Erythroblast (primary cell): Measurements from ENCODE around the gene THADA.

Source experiments
- DNase-seq, 2 experiments: peaks; one replicate each; lab custom pipeline; 2025; lab: John Stamatoyannopoulos, UW
- GATA1 ChIP-seq: IDR thresholded peaks from 2 replicates; pipeline ENCODE4 v1.6.1; 2011; ENCODE audit warnings: low read depth, mild to moderate bottlenecking, control low read depth, low read length, moderate library complexity
- POLR2A ChIP-seq: IDR thresholded peaks from 2 replicates; pipeline ENCODE4 v1.6.1; 2011; ENCODE audit warnings: mild to moderate bottlenecking, low read length

THADA gene

GRCh38 chr2:43269074-43269572, 326.7 kb downstream of the THADA start:
- DNase-seq, result peak; percentile 55 to 69
- TF ChIP-seq POLR2A (no peak), GATA1 (no peak)

GRCh38 chr2:43268066-43268953, 327.5 kb downstream of the THADA start:
- TF ChIP-seq POLR2A, result no peak
- TF ChIP-seq GATA1, result no peak
- no peak for DNase-seq

- TF ChIP-seq POLR2A, result no peak
- no peak for TF ChIP-seq GATA1
- DNase-seq, result peak; percentile 19 to 30
Measured at GRCh38 chr2:43267381-43267780, 328.5 kb downstream of the THADA start.

- DNase-seq, result no peak
- TF ChIP-seq GATA1 (no peak), POLR2A (no peak)
Measured at GRCh38 chr2:43266711-43267111, 329.1 kb downstream of the THADA start.

GRCh38 chr2:43265421-43265820, 330.4 kb downstream of the THADA start:
- no peak for DNase-seq
- no peak for TF ChIP-seq GATA1
- no peak for TF ChIP-seq POLR2A

- TF ChIP-seq POLR2A, result no peak
- no peak for TF ChIP-seq GATA1
- no peak for DNase-seq
Measured at GRCh38 chr2:43265001-43265400, 330.8 kb downstream of the THADA start.

GRCh38 chr2:43262951-43263350, 332.9 kb downstream of the THADA start:
- TF ChIP-seq POLR2A, result no peak
- no peak for TF ChIP-seq GATA1
- DNase-seq, result no peak

- DNase-seq, result no peak
- TF ChIP-seq POLR2A (no peak), GATA1 (no peak)
Measured at GRCh38 chr2:43262239-43262638, 333.6 kb downstream of the THADA start.

- no peak for TF ChIP-seq POLR2A
- TF ChIP-seq GATA1, result no peak
- DNase-seq, result no peak
Measured at GRCh38 chr2:43259512-43259911, 336.3 kb downstream of the THADA start.

GRCh38 chr2:43258547-43259156, 337.2 kb downstream of the THADA start:
- no peak for DNase-seq
- TF ChIP-seq GATA1 (no peak), POLR2A (no peak)

- no peak for TF ChIP-seq POLR2A
- DNase-seq, result no peak
Measured at GRCh38 chr2:43255296-43255910, 340.4 kb downstream of the THADA start.

GRCh38 chr2:43254331-43254730, 341.5 kb downstream of the THADA start:
- no peak for TF ChIP-seq GATA1
- DNase-seq, result no peak

GRCh38 chr2:43251171-43251731, 344.6 kb downstream of the THADA start:
- no peak for DNase-seq
- TF ChIP-seq POLR2A (no peak), GATA1 (no peak)

GRCh38 chr2:43250015-43250414, 345.8 kb downstream of the THADA start:
- no peak for DNase-seq
- TF ChIP-seq GATA1 (no peak), POLR2A (no peak)
